Activated B cell treated with CpG ODN at 0.5 μM for 24 hours (primary cell): ENCODE data around the gene NFIB. TPM values are rescaled to one million over a fixed set of nuclear protein-coding genes. Genes with fewer than 3 reads are reported as not detected.

ENCODE experiments used
- ATAC-seq: fragments of 200-7000 bp; cut with Tn5 transposase; one replicate; pipeline ENCODE4 v1.10.0; 2021; ENCODE audit warnings: low read depth, mild to moderate bottlenecking, moderate library complexity
- CTCF ChIA-PET: fragments of 350-600 bp; sonication (Branson Sonifier 250); formaldehyde crosslinking; loops from one replicate; lab custom pipeline; 2021; ENCODE audit warnings: antibody characterized with exemption; lab: Charles Lee
- POLR2A ChIA-PET: fragments of 350-600 bp; sonication (Branson Sonifier 250); formaldehyde crosslinking; loops from one replicate; lab custom pipeline; 2021; ENCODE audit warnings: antibody characterized with exemption; lab: Charles Lee
- DNase-seq: peaks from one replicate; pipeline ENCODE4 v3.0.0; 2022
- H3K27ac Mint-ChIP-seq: one replicate; pipeline ENCODE4 v1.8.0; 2020; ENCODE audit warnings: mixed read lengths
- H3K27me3 Mint-ChIP-seq: one replicate; pipeline ENCODE4 v1.8.0; 2021; ENCODE audit warnings: mixed read lengths
- H3K36me3 Mint-ChIP-seq: one replicate; pipeline ENCODE4 v1.8.0; 2021; ENCODE audit warnings: low read depth, mixed read lengths
- H3K4me1 Mint-ChIP-seq: one replicate; pipeline ENCODE4 v1.8.0; 2021; ENCODE audit warnings: mixed read lengths
- H3K4me3 Mint-ChIP-seq: one replicate; pipeline ENCODE4 v1.8.0; 2020; ENCODE audit warnings: mild to moderate bottlenecking, mixed read lengths
- H3K9me3 Mint-ChIP-seq: one replicate; pipeline ENCODE4 v1.8.0; 2020; ENCODE audit warnings: mixed read lengths
- intact Hi-C: fragments of 100-400 bp; cut with micrococcal nuclease; formaldehyde crosslinking; loops from one replicate; pipeline ENCODE4 v1.15.1; 2024
- total RNA-seq: library from RNA; stranded (reverse); gene quantifications from 2 replicates; pipeline ENCODE4 v1.2.3, GENCODE V29; 2022
- TF ChIP-seq, protein P1 (sequence below): fragments of 200-600 bp; IDR thresholded peaks from one replicate; pipeline ENCODE4 v1.8.0; 2022; ENCODE audit warnings: antibody characterized with exemption, mild to moderate bottlenecking

Gene NFIB
- total RNA-seq, 1 donor from 2014 or later: not detected

- ChIA-PET CTCF (no interaction called here), POLR2A (no interaction called here)
- Mint-ChIP-seq H3K4me1 (no peaks in the 10 kb centered on the region), H3K9me3 (no peaks in the 10 kb centered on the region), H3K4me3 (no peak overlapping the region), H3K36me3 (no peaks in the 10 kb centered on the region), H3K27ac (no peak overlapping the region), H3K27me3 (no peaks in the 10 kb centered on the region)
- DNase-seq (no peak), ATAC-seq (no peak)
- TF ChIP-seq, protein P1, sequence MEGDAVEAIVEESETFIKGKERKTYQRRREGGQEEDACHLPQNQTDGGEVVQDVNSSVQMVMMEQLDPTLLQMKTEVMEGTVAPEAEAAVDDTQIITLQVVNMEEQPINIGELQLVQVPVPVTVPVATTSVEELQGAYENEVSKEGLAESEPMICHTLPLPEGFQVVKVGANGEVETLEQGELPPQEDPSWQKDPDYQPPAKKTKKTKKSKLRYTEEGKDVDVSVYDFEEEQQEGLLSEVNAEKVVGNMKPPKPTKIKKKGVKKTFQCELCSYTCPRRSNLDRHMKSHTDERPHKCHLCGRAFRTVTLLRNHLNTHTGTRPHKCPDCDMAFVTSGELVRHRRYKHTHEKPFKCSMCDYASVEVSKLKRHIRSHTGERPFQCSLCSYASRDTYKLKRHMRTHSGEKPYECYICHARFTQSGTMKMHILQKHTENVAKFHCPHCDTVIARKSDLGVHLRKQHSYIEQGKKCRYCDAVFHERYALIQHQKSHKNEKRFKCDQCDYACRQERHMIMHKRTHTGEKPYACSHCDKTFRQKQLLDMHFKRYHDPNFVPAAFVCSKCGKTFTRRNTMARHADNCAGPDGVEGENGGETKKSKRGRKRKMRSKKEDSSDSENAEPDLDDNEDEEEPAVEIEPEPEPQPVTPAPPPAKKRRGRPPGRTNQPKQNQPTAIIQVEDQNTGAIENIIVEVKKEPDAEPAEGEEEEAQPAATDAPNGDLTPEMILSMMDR: no peak
- intact Hi-C loops: no loop called here
These were observed 232.9 kb downstream of the NFIB start for GRCh38 chr9:14080959-14081542.

- intact Hi-C loops: no loop called here
- Mint-ChIP-seq H3K9me3 (peaks cover 2% of the 10 kb centered on the region), H3K4me3 (no peak overlapping the region), H3K27me3 (no peaks in the 10 kb centered on the region), H3K4me1 (no peaks in the 10 kb centered on the region), H3K27ac (no peak overlapping the region), H3K36me3 (no peaks in the 10 kb centered on the region)
- DNase-seq (no peak), ATAC-seq (no peak)
- ChIA-PET POLR2A (no interaction called here), CTCF (no interaction called here)
- TF ChIP-seq, protein P1: no peak
These were observed 234.5 kb downstream of the NFIB start for GRCh38 chr9:14079440-14079839.

DNA sequence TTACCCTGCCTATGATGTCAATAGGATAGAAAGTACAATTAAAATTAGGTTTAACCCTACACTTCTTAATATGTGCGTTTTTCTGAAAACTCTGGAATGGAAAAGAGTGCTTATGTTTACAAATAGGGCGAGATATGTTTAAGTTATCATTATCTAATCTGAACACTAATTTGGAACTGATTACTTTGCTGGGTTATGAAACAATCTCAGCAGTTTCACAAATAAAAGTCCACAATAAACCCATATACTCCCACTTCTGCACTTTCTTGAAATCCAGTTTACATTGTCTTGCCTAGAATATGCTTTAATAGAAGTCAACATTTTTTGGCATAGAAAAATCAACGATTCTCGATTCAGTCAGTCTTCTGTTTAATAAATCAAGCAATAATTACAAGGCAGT is 236.3 kb downstream of the NFIB start:
- ChIA-PET POLR2A (no interaction called here), CTCF (no interaction called here)
- Mint-ChIP-seq H3K27ac (no peak overlapping the region), H3K27me3 (no peaks in the 10 kb centered on the region), H3K9me3 (peaks cover 2% of the 10 kb centered on the region), H3K4me3 (no peak overlapping the region), H3K36me3 (no peaks in the 10 kb centered on the region), H3K4me1 (no peaks in the 10 kb centered on the region)
- no peak for ATAC-seq
- intact Hi-C loops: no loop called here
- TF ChIP-seq, protein P1: no peak
- no peak for DNase-seq

- intact Hi-C loops: no loop called here
- DNase-seq (no peak), ATAC-seq (no peak)
- Mint-ChIP-seq H3K4me3 (no peak overlapping the region), H3K27me3 (no peaks in the 10 kb centered on the region), H3K36me3 (no peaks in the 10 kb centered on the region), H3K4me1 (no peaks in the 10 kb centered on the region), H3K9me3 (peaks cover 2% of the 10 kb centered on the region), H3K27ac (no peak overlapping the region)
- ChIA-PET POLR2A (no interaction called here), CTCF (no interaction called here)
- TF ChIP-seq, protein P1: no peak
These were observed 238.7 kb downstream of the NFIB start for GRCh38 chr9:14075218-14075617.

GRCh38 chr9:14072850-14073249 is 241.1 kb downstream of the NFIB start:
- POLR2A ChIA-PET: no interaction called here

More at GRCh38 chr9:14072850-14073249, 241.1 kb downstream of the NFIB start:
- DNase-seq: no peak
- H3K27ac Mint-ChIP-seq: no peak overlapping the region
- no peaks in the 10 kb centered on the region for H3K36me3 Mint-ChIP-seq
- no peak for ATAC-seq
- H3K9me3 Mint-ChIP-seq: peaks cover 6% of the 10 kb centered on the region
- no peaks in the 10 kb centered on the region for H3K27me3 Mint-ChIP-seq
- intact Hi-C loops: no loop called here
- H3K4me1 Mint-ChIP-seq: no peaks in the 10 kb centered on the region
- TF ChIP-seq, protein P1: no peak
- no peak overlapping the region for H3K4me3 Mint-ChIP-seq
- CTCF ChIA-PET: no interaction called here
